Suprapubic skin (tissue), 4 donors: ENCODE measurements around the gene BCAM. TPM values are rescaled to one million over a fixed set of nuclear protein-coding genes. Genes with fewer than 3 reads are reported as not detected.

Experiments used
- DNase-seq, 2 donors: peaks; one replicate each; pipeline ENCODE4 v3.0.0-alpha.2; 2019; ENCODE audit warnings: low spot score in 2 of 2
- H3K27ac ChIP-seq: fragments of 200-600 bp; sonication (generic); one replicate; pipeline ENCODE4 v1.5.1; 2019
- H3K27me3 ChIP-seq: fragments of 200-600 bp; sonication (generic); one replicate; pipeline ENCODE4 v1.5.1; 2019
- H3K36me3 ChIP-seq: fragments of 200-600 bp; sonication (generic); one replicate; pipeline ENCODE4 v1.5.1; 2019
- H3K4me1 ChIP-seq: fragments of 200-600 bp; sonication (generic); one replicate; pipeline ENCODE4 v1.5.1; 2019
- H3K4me3 ChIP-seq: fragments of 200-600 bp; sonication (generic); one replicate; pipeline ENCODE4 v1.5.1; 2019; ENCODE audit warnings: mild to moderate bottlenecking
- H3K9me3 ChIP-seq: fragments of 200-600 bp; sonication (generic); one replicate; pipeline ENCODE4 v1.5.1; 2019
- CTCF ChIP-seq, 2 donors: fragments of 200-600 bp in 1 of 2; fragments of 450-650 bp in 1 of 2; sonication (generic) in 1 of 2; IDR thresholded peaks; one replicate each; pipeline ENCODE4 v1.5.1; 2016 to 2019; ENCODE audit warnings: antibody characterized with exemption in 2 of 2, mild to moderate bottlenecking in 1 of 2, moderate library complexity in 1 of 2
- EP300 ChIP-seq: sonication (generic); formaldehyde crosslinking; IDR thresholded peaks from one replicate; pipeline ENCODE4 v1.6.1; 2017; ENCODE audit warnings: antibody characterized with exemption
- POLR2A ChIP-seq, 2 donors: fragments of 450-650 bp; IDR thresholded peaks; one replicate each; pipeline ENCODE4 v1.6.1; 2017; ENCODE audit warnings: antibody characterized with exemption in 2 of 2, mild to moderate bottlenecking in 2 of 2, moderate library complexity in 2 of 2
- POLR2AphosphoS5 ChIP-seq, 3 donors: sonication (generic); formaldehyde crosslinking; IDR thresholded peaks; one replicate each; pipeline ENCODE4 v1.6.1; 2017; ENCODE audit warnings: antibody characterized with exemption in 3 of 3
- WGBS: methylation state at CpG from one replicate; pipeline ENCODE4 v1.1.5; 2018; 5-methylcytosine and 5-hydroxymethylcytosine counted together
- total RNA-seq, 4 donors: library from RNA; depleted of rRNA; stranded (reverse); fragments of >200 nt; gene quantifications; one replicate each; pipeline ENCODE4 v1.1.0, GENCODE V29; 2016

BCAM gene
- total RNA-seq, 4 donors from 2014 or later: 27.4 to 67.5 (median 50.8) TPM

DNA sequence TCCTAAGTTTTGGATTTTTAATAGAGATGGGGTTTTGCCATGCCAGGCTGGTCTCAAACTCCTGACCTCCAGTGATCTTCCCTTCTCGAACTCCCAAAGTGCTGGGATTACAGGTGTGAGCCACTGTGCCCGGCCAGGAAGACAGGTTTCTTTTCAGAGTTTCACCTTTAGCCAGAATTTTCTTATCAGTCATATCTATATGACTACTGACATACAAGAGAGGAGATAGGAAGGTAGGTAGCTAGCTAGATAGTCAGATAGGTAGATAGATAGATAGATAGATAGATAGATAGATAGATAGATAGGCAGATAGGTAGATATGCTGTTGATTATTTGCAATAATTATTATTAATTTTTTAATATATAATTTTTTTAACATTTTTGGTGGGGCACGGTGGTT lies 23.6 kb upstream of the BCAM start:
- H3K36me3 ChIP-seq: peaks cover 3% of the 10 kb centered on the region
- H3K9me3 ChIP-seq: no peaks in the 10 kb centered on the region
- WGBS: 77% methylated on average over 3 of the region's 3 CpGs
- no peak overlapping the region for H3K27ac ChIP-seq
- TF ChIP-seq EP300 (no peak), CTCF (IDR thresholded peaks at IDR 0.05) (no peak), POLR2A (IDR thresholded peaks at IDR 0.05) (no peak), POLR2AphosphoS5 (IDR thresholded peaks at IDR 0.05) (no peak)
- peaks cover 7% of the 10 kb centered on the region for H3K4me1 ChIP-seq
- DNase-seq: no peak
- no peak overlapping the region for H3K4me3 ChIP-seq
- no peaks in the 10 kb centered on the region for H3K27me3 ChIP-seq

GRCh38 chr19:44785993-44786392 lies 22.9 kb upstream of the BCAM start:
- no peak overlapping the region for H3K4me3 ChIP-seq
- no peaks in the 10 kb centered on the region for H3K9me3 ChIP-seq
- H3K4me1 ChIP-seq: peaks cover 7% of the 10 kb centered on the region
- H3K36me3 ChIP-seq: peaks cover 3% of the 10 kb centered on the region
- H3K27me3 ChIP-seq: no peaks in the 10 kb centered on the region
- WGBS: 87% methylated on average over 15 of the region's 15 CpGs
- TF ChIP-seq CTCF (IDR thresholded peaks at IDR 0.05) (no peak), POLR2AphosphoS5 (IDR thresholded peaks at IDR 0.05) (no peak), EP300 (no peak), POLR2A (IDR thresholded peaks at IDR 0.05) (no peak)
- no peak for DNase-seq
- H3K27ac ChIP-seq: no peak overlapping the region

DNA sequence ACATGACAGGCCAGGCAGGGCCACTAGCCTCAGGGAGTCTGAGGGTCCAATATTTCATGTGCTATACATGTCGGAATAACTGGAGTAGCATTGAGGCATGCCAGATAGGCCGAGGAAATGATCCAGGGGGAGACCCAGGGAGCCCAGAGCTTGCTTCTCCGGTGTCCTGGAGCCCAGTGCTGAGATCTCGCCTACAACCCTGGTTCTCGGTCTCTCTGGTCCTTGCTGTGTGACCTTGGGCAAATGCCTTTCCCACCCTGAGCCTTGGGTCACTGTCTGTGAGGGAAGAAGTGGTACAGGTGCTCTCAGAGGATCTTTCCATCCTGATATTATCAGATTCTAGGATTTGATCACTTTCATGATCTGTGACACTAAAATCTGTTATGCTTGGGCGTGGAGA lies 19.9 kb upstream of the BCAM start:
- H3K27ac ChIP-seq: no peak overlapping the region
- no peaks in the 10 kb centered on the region for H3K27me3 ChIP-seq
- whole genome bisulfite sequencing: 95% methylated on average over 6 of the region's 6 CpGs
- no peak overlapping the region for H3K4me3 ChIP-seq
- H3K9me3 ChIP-seq: no peaks in the 10 kb centered on the region
- peaks cover 11% of the 10 kb centered on the region for H3K36me3 ChIP-seq
- TF ChIP-seq POLR2AphosphoS5 (IDR thresholded peaks at IDR 0.05) (no peak), CTCF (IDR thresholded peaks at IDR 0.05) (no peak), POLR2A (IDR thresholded peaks at IDR 0.05) (no peak), EP300 (no peak)
- no peak for DNase-seq
- H3K4me1 ChIP-seq: peaks cover 7% of the 10 kb centered on the region

GRCh38 chr19:44789943-44790483 lies 18.9 kb upstream of the BCAM start:
- TF ChIP-seq EP300 (no peak), POLR2A (IDR thresholded peaks at IDR 0.05) (no peak), POLR2AphosphoS5 (IDR thresholded peaks at IDR 0.05) (no peak), CTCF (IDR thresholded peaks at IDR 0.05) (no peak)
- Histone ChIP-seq H3K4me1 (no peaks in the 10 kb centered on the region), H3K27me3 (no peaks in the 10 kb centered on the region), H3K27ac (no peak overlapping the region), H3K4me3 (no peak overlapping the region), H3K36me3 (peaks cover 16% of the 10 kb centered on the region), H3K9me3 (no peaks in the 10 kb centered on the region)
- no peak for DNase-seq
- WGBS: 75% methylated on average over 13 of the region's 13 CpGs

DNA sequence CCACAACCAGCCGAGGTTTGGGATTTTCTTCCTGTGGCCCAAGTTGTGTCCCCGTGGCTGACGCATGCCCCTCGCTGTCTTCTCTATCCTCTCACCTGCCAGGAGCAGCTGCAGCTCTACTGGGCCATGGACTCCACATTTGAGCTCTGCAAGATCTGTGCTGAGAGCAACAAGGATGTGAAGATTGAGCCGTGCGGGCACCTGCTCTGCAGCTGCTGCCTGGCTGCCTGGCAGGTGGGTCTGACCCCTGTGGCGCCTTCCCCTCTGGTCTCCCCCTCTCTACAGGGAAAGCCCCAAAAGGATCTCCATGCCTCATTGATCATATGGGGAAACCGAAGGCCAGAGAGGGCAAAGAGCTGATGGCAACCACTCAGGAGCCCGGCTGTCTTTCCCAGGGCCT lies 16.6 kb upstream of the BCAM start:
- H3K36me3 ChIP-seq: peaks cover 20% of the 10 kb centered on the region
- no peaks in the 10 kb centered on the region for H3K27me3 ChIP-seq
- H3K4me1 ChIP-seq: no peaks in the 10 kb centered on the region
- no peak overlapping the region for H3K4me3 ChIP-seq
- WGBS: 89% methylated on average over 6 of the region's 9 CpGs
- TF ChIP-seq CTCF (IDR thresholded peaks at IDR 0.05) (no peak), EP300 (no peak), POLR2A (IDR thresholded peaks at IDR 0.05) (no peak), POLR2AphosphoS5 (IDR thresholded peaks at IDR 0.05) (no peak)
- H3K27ac ChIP-seq: no peak overlapping the region
- no peak for DNase-seq
- H3K9me3 ChIP-seq: no peaks in the 10 kb centered on the region
